HEK293 (cell line): ENCODE data around the gene ZBED3.

Experiments
- CTCF ChIA-PET: fragments of 350-600 bp; formaldehyde crosslinking; extraction: SDS; loops from one replicate; lab custom pipeline; 2021; ENCODE audit warnings: antibody characterized with exemption; lab: Yijun Ruan, JAX
- POLR2A ChIA-PET: fragments of 300-600 bp; formaldehyde crosslinking; extraction: SDS; loops from one replicate; lab custom pipeline; 2020; ENCODE audit warnings: antibody characterized with exemption, inconsistent platforms; lab: Yijun Ruan, JAX
- H3K27ac ChIP-seq: fragments of 200-500 bp; sonication (Bioruptor generic); 2 replicates; pipeline ENCODE4 v1.5.1; 2014; ENCODE audit warnings: low read depth, low read length, control low read depth, inconsistent platforms; ENCODE audit errors: extremely low read depth
- H3K36me3 ChIP-seq, 2 experiments: fragments of 200-500 bp in 1 of 2; sonication (Bioruptor generic) in 1 of 2; 1 replicate in 1 of 2; 2 replicates in 1 of 2; pipeline ENCODE4 v1.5.1; 2014 to 2017; ENCODE audit warnings: inconsistent platforms in 2 of 2, low read length in 2 of 2; ENCODE audit not compliant: control insufficient read depth in 2 of 2, insufficient read depth in 1 of 2
- H3K4me1 ChIP-seq: fragments of 200-500 bp; sonication (Bioruptor generic); 2 replicates; pipeline ENCODE4 v1.5.1; 2014; ENCODE audit warnings: mild to moderate bottlenecking, low read length, inconsistent platforms; ENCODE audit not compliant: control insufficient read depth, insufficient read depth
- H3K4me3 ChIP-seq: 2 replicates; pipeline ENCODE4 v1.5.1; 2011; ENCODE audit warnings: low read depth, mild to moderate bottlenecking, control low read depth, low read length, moderate library complexity
- H3K9me3 ChIP-seq: fragments of 200-500 bp; sonication (Bioruptor generic); 2 replicates; pipeline ENCODE4 v1.5.1; 2014; ENCODE audit warnings: low read depth, low read length, inconsistent platforms; ENCODE audit not compliant: control insufficient read depth, insufficient read depth
- BCL11B ChIP-seq: fragments of 450-650 bp; formaldehyde crosslinking; IDR thresholded peaks from 2 replicates; pipeline ENCODE4 v1.5.1; 2016; ENCODE audit warnings: low read depth, missing biosample characterization, missing genetic modification characterization
- BCL6B ChIP-seq: fragments of 450-650 bp; formaldehyde crosslinking; IDR thresholded peaks from 2 replicates; pipeline ENCODE4 v1.5.1; 2017; ENCODE audit warnings: missing biosample characterization, missing genetic modification characterization
- HOXD13 ChIP-seq: sonication (generic); formaldehyde crosslinking; IDR thresholded peaks from 2 replicates; pipeline ENCODE4 v1.8.0; 2022; ENCODE audit warnings: missing genetic modification reagents, borderline replicate concordance
- INSM2 ChIP-seq: fragments of 450-650 bp; formaldehyde crosslinking; IDR thresholded peaks from 2 replicates; pipeline ENCODE4 v1.5.1; 2016; ENCODE audit warnings: missing biosample characterization, missing genetic modification characterization
- KLF7 ChIP-seq: fragments of 450-650 bp; formaldehyde crosslinking; IDR thresholded peaks from 2 replicates; pipeline ENCODE4 v1.5.1; 2016; ENCODE audit warnings: missing biosample characterization, missing genetic modification characterization, borderline replicate concordance
- MEIS1 ChIP-seq: sonication (generic); formaldehyde crosslinking; IDR thresholded peaks from 2 replicates; pipeline ENCODE4 v1.8.1; 2022; ENCODE audit warnings: missing genetic modification reagents, mild to moderate bottlenecking, borderline replicate concordance
- ZEB2 ChIP-seq: fragments of 450-650 bp; formaldehyde crosslinking; IDR thresholded peaks from 2 replicates; pipeline ENCODE4 v1.5.1; 2016; ENCODE audit warnings: missing biosample characterization, missing genetic modification characterization
- ZFP37 ChIP-seq: fragments of 450-650 bp; formaldehyde crosslinking; IDR thresholded peaks from 2 replicates; pipeline ENCODE4 v1.5.1; 2016; ENCODE audit warnings: missing biosample characterization, missing genetic modification characterization
- ZFP69B ChIP-seq: fragments of 450-650 bp; formaldehyde crosslinking; IDR thresholded peaks from 2 replicates; pipeline ENCODE4 v1.5.1; 2016; ENCODE audit warnings: missing biosample characterization, missing genetic modification characterization
- ZNF175 ChIP-seq: fragments of 450-650 bp; formaldehyde crosslinking; IDR thresholded peaks from 2 replicates; pipeline ENCODE4 v1.5.1; 2016; ENCODE audit warnings: missing biosample characterization, missing genetic modification characterization
- ZNF26 ChIP-seq: fragments of 450-650 bp; formaldehyde crosslinking; IDR thresholded peaks from 2 replicates; pipeline ENCODE4 v1.5.1; 2016; ENCODE audit warnings: missing biosample characterization, missing genetic modification characterization
- ZNF350 ChIP-seq: fragments of 450-650 bp; formaldehyde crosslinking; IDR thresholded peaks from 2 replicates; pipeline ENCODE4 v1.5.0; 2017; ENCODE audit warnings: missing biosample characterization, mild to moderate bottlenecking, missing genetic modification characterization
- ZNF423 ChIP-seq: fragments of 450-650 bp; formaldehyde crosslinking; IDR thresholded peaks from 2 replicates; pipeline ENCODE4 v1.5.1; 2016; ENCODE audit warnings: missing biosample characterization, missing genetic modification characterization
- ZNF529 ChIP-seq: fragments of 450-650 bp; formaldehyde crosslinking; IDR thresholded peaks from 2 replicates; pipeline ENCODE4 v1.5.1; 2017; ENCODE audit warnings: missing genetic modification characterization, missing biosample characterization; ENCODE audit not compliant: insufficient replicate concordance
- ZNF571 ChIP-seq: fragments of 450-650 bp; formaldehyde crosslinking; IDR thresholded peaks from 2 replicates; pipeline ENCODE4 v1.5.0; 2017; ENCODE audit warnings: missing biosample characterization, missing genetic modification characterization
- ZNF621 ChIP-seq: fragments of 450-650 bp; formaldehyde crosslinking; IDR thresholded peaks from 2 replicates; pipeline ENCODE4 v1.5.1; 2017; ENCODE audit warnings: missing biosample characterization, missing genetic modification characterization
- ZSCAN16 ChIP-seq: fragments of 450-650 bp; formaldehyde crosslinking; IDR thresholded peaks from 2 replicates; pipeline ENCODE4 v1.5.1; 2016; ENCODE audit warnings: missing biosample characterization, missing genetic modification characterization
- ZXDB ChIP-seq: fragments of 450-650 bp; formaldehyde crosslinking; IDR thresholded peaks from 2 replicates; pipeline ENCODE4 v1.5.1; 2016; ENCODE audit warnings: missing biosample characterization, missing genetic modification characterization
- TF ChIP-seq, protein P1 (sequence below): fragments of 450-650 bp; formaldehyde crosslinking; conservative IDR thresholded peaks from 2 replicates; pipeline ENCODE4 v1.5.1; 2016; ENCODE audit warnings: low read depth, missing biosample characterization, missing genetic modification characterization
- TF ChIP-seq, protein P2 (sequence below): fragments of 450-650 bp; formaldehyde crosslinking; IDR thresholded peaks from 2 replicates; pipeline ENCODE4 v1.5.1; 2016; ENCODE audit warnings: missing biosample characterization, missing genetic modification characterization, borderline replicate concordance
- TF ChIP-seq, protein P3 (sequence below): fragments of 450-650 bp; formaldehyde crosslinking; IDR thresholded peaks from 2 replicates; pipeline ENCODE4 v1.5.1; 2016; ENCODE audit warnings: missing biosample characterization, missing genetic modification characterization

Gene ZBED3

DNA sequence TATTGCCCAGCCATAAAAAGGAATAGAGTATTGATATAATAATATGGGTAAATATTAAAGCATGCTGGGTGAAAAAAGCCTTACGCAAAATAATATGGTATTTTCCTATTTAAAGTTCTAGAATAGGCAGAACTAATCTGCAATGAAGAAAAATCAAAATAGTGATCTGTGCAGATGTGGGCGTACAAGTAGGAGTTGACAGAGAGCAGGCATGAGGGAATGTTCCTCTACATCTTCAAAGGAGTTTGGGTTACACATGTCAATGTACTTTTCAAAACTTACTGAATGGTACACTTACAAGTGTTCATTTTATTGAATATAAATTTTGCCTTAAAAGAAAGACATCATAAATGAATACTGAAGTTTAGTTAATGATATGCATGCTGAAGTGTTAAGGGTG lies 33.0 kb upstream of the ZBED3 start:
- H3K4me1 ChIP-seq, result no peaks in the 10 kb centered on the region
- no peak for TF ChIP-seq ZNF423 (tag by site-specific recombination)
- no peak for TF ChIP-seq HOXD13 (CRISPR knock-in tag)
- TF ChIP-seq ZFP37, result no peak
- TF ChIP-seq KLF7 (tag by site-specific recombination), result no peak
- TF ChIP-seq ZSCAN16 (tag by site-specific recombination), result no peak
- no peak for TF ChIP-seq BCL11B (tag by site-specific recombination)
- no peak for TF ChIP-seq ZXDB (tag by site-specific recombination)
- TF ChIP-seq ZFP69B (tag by site-specific recombination), result no peak
- no peak for TF ChIP-seq ZNF175 (tag by site-specific recombination)
- TF ChIP-seq BCL6B (tag by site-specific recombination), result no peak
- H3K36me3 ChIP-seq, result peaks cover 0 to 17% of the 10 kb centered on the region in 2 experiments; a peak in 2 of 3 replicates
- H3K27ac ChIP-seq, result no peak overlapping the region
- POLR2A ChIA-PET, result no interaction called here
- CTCF ChIA-PET, result no interaction called here
- no peak overlapping the region for H3K4me3 ChIP-seq
- H3K9me3 ChIP-seq, result no peaks in the 10 kb centered on the region

DNA sequence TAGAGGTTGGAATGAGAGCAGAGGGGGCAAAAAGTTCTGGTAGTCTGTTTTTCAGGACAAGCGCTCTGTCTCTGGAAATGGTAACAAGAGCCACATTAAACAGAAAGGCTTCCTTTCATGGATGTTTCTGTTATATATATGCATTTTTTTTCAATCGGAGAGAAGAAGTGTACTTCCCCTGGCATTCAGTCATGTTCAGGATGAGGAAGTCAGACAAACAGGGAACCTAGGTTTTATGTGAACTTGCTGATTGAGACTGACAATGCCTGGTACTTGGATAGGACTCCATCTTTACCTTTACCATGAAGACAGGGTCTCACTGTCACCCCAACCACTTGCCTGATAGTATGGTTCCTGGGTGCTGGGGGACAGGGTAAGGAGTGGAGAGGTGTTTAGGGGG lies 30.1 kb upstream of the ZBED3 start:
- ChIA-PET POLR2A (no interaction called here), CTCF (no interaction called here)
- H3K9me3 ChIP-seq, result no peaks in the 10 kb centered on the region
- no peak overlapping the region for H3K4me3 ChIP-seq
- no peaks in the 10 kb centered on the region for H3K4me1 ChIP-seq
- peaks cover 0 to 12% of the 10 kb centered on the region in 2 experiments; a peak in 1 of 3 replicates for H3K36me3 ChIP-seq
- H3K27ac ChIP-seq, result no peak overlapping the region
- TF ChIP-seq ZNF571, result no peak
- TF ChIP-seq, protein P1, sequence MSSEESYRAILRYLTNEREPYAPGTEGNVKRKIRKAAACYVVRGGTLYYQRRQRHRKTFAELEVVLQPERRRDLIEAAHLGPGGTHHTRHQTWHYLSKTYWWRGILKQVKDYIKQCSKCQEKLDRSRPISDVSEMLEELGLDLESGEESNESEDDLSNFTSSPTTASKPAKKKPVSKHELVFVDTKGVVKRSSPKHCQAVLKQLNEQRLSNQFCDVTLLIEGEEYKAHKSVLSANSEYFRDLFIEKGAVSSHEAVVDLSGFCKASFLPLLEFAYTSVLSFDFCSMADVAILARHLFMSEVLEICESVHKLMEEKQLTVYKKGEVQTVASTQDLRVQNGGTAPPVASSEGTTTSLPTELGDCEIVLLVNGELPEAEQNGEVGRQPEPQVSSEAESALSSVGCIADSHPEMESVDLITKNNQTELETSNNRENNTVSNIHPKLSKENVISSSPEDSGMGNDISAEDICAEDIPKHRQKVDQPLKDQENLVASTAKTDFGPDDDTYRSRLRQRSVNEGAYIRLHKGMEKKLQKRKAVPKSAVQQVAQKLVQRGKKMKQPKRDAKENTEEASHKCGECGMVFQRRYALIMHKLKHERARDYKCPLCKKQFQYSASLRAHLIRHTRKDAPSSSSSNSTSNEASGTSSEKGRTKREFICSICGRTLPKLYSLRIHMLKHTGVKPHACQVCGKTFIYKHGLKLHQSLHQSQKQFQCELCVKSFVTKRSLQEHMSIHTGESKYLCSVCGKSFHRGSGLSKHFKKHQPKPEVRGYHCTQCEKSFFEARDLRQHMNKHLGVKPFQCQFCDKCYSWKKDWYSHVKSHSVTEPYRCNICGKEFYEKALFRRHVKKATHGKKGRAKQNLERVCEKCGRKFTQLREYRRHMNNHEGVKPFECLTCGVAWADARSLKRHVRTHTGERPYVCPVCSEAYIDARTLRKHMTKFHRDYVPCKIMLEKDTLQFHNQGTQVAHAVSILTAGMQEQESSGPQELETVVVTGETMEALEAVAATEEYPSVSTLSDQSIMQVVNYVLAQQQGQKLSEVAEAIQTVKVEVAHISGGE (tag by site-specific recombination), result no peak
- no peak for TF ChIP-seq INSM2 (tag by site-specific recombination)
- TF ChIP-seq, protein P2, sequence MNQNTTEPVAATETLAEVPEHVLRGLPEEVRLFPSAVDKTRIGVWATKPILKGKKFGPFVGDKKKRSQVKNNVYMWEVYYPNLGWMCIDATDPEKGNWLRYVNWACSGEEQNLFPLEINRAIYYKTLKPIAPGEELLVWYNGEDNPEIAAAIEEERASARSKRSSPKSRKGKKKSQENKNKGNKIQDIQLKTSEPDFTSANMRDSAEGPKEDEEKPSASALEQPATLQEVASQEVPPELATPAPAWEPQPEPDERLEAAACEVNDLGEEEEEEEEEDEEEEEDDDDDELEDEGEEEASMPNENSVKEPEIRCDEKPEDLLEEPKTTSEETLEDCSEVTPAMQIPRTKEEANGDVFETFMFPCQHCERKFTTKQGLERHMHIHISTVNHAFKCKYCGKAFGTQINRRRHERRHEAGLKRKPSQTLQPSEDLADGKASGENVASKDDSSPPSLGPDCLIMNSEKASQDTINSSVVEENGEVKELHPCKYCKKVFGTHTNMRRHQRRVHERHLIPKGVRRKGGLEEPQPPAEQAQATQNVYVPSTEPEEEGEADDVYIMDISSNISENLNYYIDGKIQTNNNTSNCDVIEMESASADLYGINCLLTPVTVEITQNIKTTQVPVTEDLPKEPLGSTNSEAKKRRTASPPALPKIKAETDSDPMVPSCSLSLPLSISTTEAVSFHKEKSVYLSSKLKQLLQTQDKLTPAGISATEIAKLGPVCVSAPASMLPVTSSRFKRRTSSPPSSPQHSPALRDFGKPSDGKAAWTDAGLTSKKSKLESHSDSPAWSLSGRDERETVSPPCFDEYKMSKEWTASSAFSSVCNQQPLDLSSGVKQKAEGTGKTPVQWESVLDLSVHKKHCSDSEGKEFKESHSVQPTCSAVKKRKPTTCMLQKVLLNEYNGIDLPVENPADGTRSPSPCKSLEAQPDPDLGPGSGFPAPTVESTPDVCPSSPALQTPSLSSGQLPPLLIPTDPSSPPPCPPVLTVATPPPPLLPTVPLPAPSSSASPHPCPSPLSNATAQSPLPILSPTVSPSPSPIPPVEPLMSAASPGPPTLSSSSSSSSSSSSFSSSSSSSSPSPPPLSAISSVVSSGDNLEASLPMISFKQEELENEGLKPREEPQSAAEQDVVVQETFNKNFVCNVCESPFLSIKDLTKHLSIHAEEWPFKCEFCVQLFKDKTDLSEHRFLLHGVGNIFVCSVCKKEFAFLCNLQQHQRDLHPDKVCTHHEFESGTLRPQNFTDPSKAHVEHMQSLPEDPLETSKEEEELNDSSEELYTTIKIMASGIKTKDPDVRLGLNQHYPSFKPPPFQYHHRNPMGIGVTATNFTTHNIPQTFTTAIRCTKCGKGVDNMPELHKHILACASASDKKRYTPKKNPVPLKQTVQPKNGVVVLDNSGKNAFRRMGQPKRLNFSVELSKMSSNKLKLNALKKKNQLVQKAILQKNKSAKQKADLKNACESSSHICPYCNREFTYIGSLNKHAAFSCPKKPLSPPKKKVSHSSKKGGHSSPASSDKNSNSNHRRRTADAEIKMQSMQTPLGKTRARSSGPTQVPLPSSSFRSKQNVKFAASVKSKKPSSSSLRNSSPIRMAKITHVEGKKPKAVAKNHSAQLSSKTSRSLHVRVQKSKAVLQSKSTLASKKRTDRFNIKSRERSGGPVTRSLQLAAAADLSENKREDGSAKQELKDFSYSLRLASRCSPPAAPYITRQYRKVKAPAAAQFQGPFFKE, result no peak
- TF ChIP-seq MEIS1 (CRISPR knock-in tag), result no peak
- TF ChIP-seq ZNF26 (tag by site-specific recombination), result no peak
- no peak for TF ChIP-seq ZNF529 (tag by site-specific recombination)
- no peak for TF ChIP-seq ZEB2
- no peak for TF ChIP-seq ZNF350 (tag by site-specific recombination)
- no peak for TF ChIP-seq ZNF621 (tag by site-specific recombination)
- TF ChIP-seq, protein P3, sequence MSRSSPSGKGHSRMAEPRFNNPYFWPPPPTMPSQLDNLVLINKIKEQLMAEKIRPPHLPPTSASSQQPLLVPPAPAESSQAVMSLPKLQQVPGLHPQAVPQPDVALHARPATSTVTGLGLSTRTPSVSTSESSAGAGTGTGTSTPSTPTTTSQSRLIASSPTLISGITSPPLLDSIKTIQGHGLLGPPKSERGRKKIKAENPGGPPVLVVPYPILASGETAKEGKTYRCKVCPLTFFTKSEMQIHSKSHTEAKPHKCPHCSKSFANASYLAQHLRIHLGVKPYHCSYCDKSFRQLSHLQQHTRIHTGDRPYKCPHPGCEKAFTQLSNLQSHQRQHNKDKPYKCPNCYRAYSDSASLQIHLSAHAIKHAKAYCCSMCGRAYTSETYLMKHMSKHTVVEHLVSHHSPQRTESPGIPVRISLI (tag by site-specific recombination), result no peak
